Smooth muscle cell (in vitro differentiated cells): ENCODE data around the gene SSTR3. TPM values are rescaled to one million over a fixed set of nuclear protein-coding genes. Genes with fewer than 3 reads are reported as not detected.

Experiments
- DNase-seq: peaks from one replicate; lab custom pipeline; 2025; ENCODE audit not compliant: unreplicated experiment; lab: John Stamatoyannopoulos, UW
- H2AFZ ChIP-seq: fragments of 200-600 bp; sonication (generic); 2 replicates; pipeline ENCODE4 v1.6.0; 2016; ENCODE audit warnings: antibody characterized with exemption, low read depth, mild to moderate bottlenecking
- H3F3A ChIP-seq: fragments of 200-600 bp; sonication (generic); 2 replicates; pipeline ENCODE4 v1.6.0; 2017; ENCODE audit warnings: antibody characterized with exemption, low read depth
- H3K27ac ChIP-seq: fragments of 200-600 bp; sonication (generic); 2 replicates; pipeline ENCODE4 v1.5.1; 2016; ENCODE audit warnings: low read depth, mild to moderate bottlenecking
- H3K27me3 ChIP-seq: fragments of 200-600 bp; sonication (generic); 2 replicates; pipeline ENCODE4 v1.6.1; 2016; ENCODE audit warnings: low read depth, mild to moderate bottlenecking
- H3K36me3 ChIP-seq: fragments of 200-600 bp; sonication (generic); 2 replicates; pipeline ENCODE4 v1.5.1; 2016; ENCODE audit warnings: low read depth
- H3K4me1 ChIP-seq: fragments of 200-600 bp; sonication (generic); 2 replicates; pipeline ENCODE4 v1.5.1; 2016; ENCODE audit warnings: low read depth
- H3K4me2 ChIP-seq: fragments of 200-600 bp; sonication (generic); 2 replicates; pipeline ENCODE4 v1.6.0; 2016; ENCODE audit warnings: mild to moderate bottlenecking
- H3K4me3 ChIP-seq: fragments of 200-600 bp; sonication (generic); 2 replicates; pipeline ENCODE4 v1.5.1; 2016; ENCODE audit warnings: mild to moderate bottlenecking
- H3K79me2 ChIP-seq: fragments of 200-600 bp; sonication (generic); 2 replicates; pipeline ENCODE4 v1.6.0; 2016; ENCODE audit warnings: low read depth, mild to moderate bottlenecking
- H3K9ac ChIP-seq: fragments of 200-600 bp; sonication (generic); 2 replicates; pipeline ENCODE4 v1.6.0; 2016; ENCODE audit warnings: low read depth
- H3K9me3 ChIP-seq: fragments of 200-600 bp; sonication (generic); replicated peaks from 2 replicates; pipeline ENCODE4 v1.5.1; 2016; ENCODE audit warnings: low read depth
- H4K20me1 ChIP-seq: fragments of 200-600 bp; sonication (generic); 2 replicates; pipeline ENCODE4 v1.6.0; 2016; ENCODE audit warnings: low read depth
- CTCF ChIP-seq: fragments of 200-600 bp; sonication (generic); IDR thresholded peaks from 2 replicates; pipeline ENCODE4 v1.5.1; 2017; ENCODE audit warnings: borderline replicate concordance, mild to moderate bottlenecking, antibody characterized with exemption; ENCODE audit not compliant: insufficient read depth, poor library complexity, severe bottlenecking
- WGBS: methylation state at CpG from one replicate; pipeline ENCODE4 v1.1.7; 2016; ENCODE audit warnings: low lambda C conversion rate; 5-methylcytosine and 5-hydroxymethylcytosine counted together
- polyA plus RNA-seq: library from polyadenylated mRNA; unstranded; fragments of >200 nt; fragmentation: Nextera tagmentation; extraction: Ambion mirVana; gene quantifications from 2 replicates; pipeline ENCODE4 v1.2.1, GENCODE V29; 2016
- total RNA-seq: library from RNA; depleted of rRNA; stranded (reverse); fragments of >200 nt; gene quantifications from 2 replicates; pipeline ENCODE4 v1.2.3, GENCODE V29; 2014

The SSTR3 gene
- total and polyA plus RNA-seq, 2 experiments from 2014 or later, result not detected

DNA sequence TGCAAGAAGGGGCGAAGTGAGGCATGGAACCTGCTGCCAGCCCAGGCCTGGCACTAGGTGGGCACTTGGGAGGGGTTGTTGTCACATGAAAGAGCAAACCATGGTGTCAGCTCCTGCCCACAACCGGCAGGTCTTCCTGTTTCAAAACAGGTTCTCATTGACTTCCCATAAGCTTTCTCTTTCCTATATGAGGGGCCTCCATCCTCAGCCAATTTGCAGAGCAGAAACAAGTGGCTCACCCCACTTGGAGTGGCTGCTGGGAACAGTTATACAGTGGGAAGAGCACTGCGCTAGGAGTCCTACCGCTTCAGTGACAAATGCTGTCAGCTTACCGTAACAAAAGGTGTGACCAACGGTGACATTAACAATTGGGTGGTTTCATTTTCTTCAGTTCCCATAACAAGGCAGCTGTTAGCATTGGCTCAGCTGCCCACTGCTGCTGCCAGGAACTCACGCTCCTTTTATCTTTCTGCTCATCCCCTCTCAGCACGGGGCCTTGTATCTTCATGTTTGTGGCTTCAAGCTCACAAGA lies 10.2 kb upstream of the SSTR3 start:
- H3K9ac ChIP-seq, result no peak overlapping the region
- no peak overlapping the region for H3K4me2 ChIP-seq
- no peaks in the 10 kb centered on the region for H3K79me2 ChIP-seq
- no peak overlapping the region for H3K4me3 ChIP-seq
- H3K36me3 ChIP-seq, result no peaks in the 10 kb centered on the region
- no peaks in the 10 kb centered on the region for H3F3A ChIP-seq
- peaks cover 4% of the 10 kb centered on the region for H3K27me3 ChIP-seq
- no peak overlapping the region for H3K27ac ChIP-seq
- no peaks in the 10 kb centered on the region for H3K4me1 ChIP-seq
- WGBS, result 85% methylated on average over 8 of the region's 8 CpGs
- no peaks in the 10 kb centered on the region for H4K20me1 ChIP-seq
- no peak for DNase-seq
- no peaks in the 10 kb centered on the region for H3K9me3 ChIP-seq
- no peak for TF ChIP-seq CTCF
- H2AFZ ChIP-seq, result no peak overlapping the region

GRCh38 chr22:37221424-37222333 lies 9.4 kb upstream of the SSTR3 start:
- Histone ChIP-seq H2AFZ (no peak overlapping the region), H3K4me1 (no peaks in the 10 kb centered on the region), H4K20me1 (no peaks in the 10 kb centered on the region), H3K27me3 (peaks cover 4% of the 10 kb centered on the region), H3K4me2 (no peak overlapping the region), H3K9me3 (no peaks in the 10 kb centered on the region), H3K27ac (no peak overlapping the region), H3K79me2 (no peaks in the 10 kb centered on the region), H3F3A (no peaks in the 10 kb centered on the region), H3K36me3 (no peaks in the 10 kb centered on the region), H3K9ac (no peak overlapping the region), H3K4me3 (no peak overlapping the region)
- no peak for DNase-seq
- TF ChIP-seq CTCF, result no peak
- 96% methylated on average over 10 of the region's 10 CpGs for WGBS

DNA sequence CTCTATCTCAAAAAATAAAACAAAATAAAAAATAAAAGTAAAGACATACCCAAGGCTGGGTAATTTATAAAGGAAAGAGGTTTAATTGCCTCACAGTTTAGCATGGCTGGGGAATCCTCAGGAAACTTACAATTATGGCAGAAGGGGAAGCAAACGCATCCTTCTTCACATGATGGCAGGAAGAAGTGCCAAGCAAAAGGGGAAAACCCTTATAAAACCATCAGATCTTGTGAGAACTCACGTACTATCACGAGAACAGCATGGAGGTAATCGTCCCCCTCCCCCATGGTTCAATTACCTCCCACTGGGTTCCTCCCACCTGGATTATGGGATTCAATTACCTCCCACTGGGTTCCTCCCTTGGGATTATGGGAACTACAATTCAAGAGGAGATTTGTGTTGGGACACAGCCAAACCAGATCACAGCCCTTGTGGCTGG lies 8.3 kb upstream of the SSTR3 start:
- no peak overlapping the region for H3K9ac ChIP-seq
- H3K27ac ChIP-seq, result no peak overlapping the region
- DNase-seq, result no peak
- H3K9me3 ChIP-seq, result no peaks in the 10 kb centered on the region
- no peak overlapping the region for H2AFZ ChIP-seq
- no peak overlapping the region for H3K4me3 ChIP-seq
- H3K27me3 ChIP-seq, result peaks cover 4% of the 10 kb centered on the region
- no peaks in the 10 kb centered on the region for H4K20me1 ChIP-seq
- no peaks in the 10 kb centered on the region for H3K79me2 ChIP-seq
- no peaks in the 10 kb centered on the region for H3K36me3 ChIP-seq
- no peaks in the 10 kb centered on the region for H3K4me1 ChIP-seq
- H3K4me2 ChIP-seq, result no peak overlapping the region
- no peak for TF ChIP-seq CTCF
- WGBS, result 86% methylated on average over 4 of the region's 4 CpGs
- H3F3A ChIP-seq, result no peaks in the 10 kb centered on the region
